GM21390 (cell line): ENCODE measurements around the gene CDH6.

ENCODE experiments used
- ATAC-seq: cut with Tn5 transposase; IDR thresholded peaks from one replicate; pipeline ENCODE4 v1.9.1; 2021; ENCODE audit not compliant: unreplicated experiment

Gene CDH6

GRCh38 chr5:31244921-31245320 lies 51.4 kb downstream of the CDH6 start:
- ATAC-seq: no peak

GRCh38 chr5:31247381-31247780 lies 53.9 kb downstream of the CDH6 start:
- ATAC-seq: no peak

GRCh38 chr5:31250201-31250600 lies 56.7 kb downstream of the CDH6 start:
- no peak for ATAC-seq

GRCh38 chr5:31251032-31251431 lies 57.5 kb downstream of the CDH6 start:
- ATAC-seq: no peak

GRCh38 chr5:31255041-31255440 lies 61.6 kb downstream of the CDH6 start:
- ATAC-seq: no peak

GRCh38 chr5:31268256-31268655 lies 74.8 kb downstream of the CDH6 start:
- ATAC-seq: no peak

- no peak for ATAC-seq
These were observed 75.2 kb downstream of the CDH6 start for GRCh38 chr5:31268686-31269085.

GRCh38 chr5:31269259-31269658 lies 75.8 kb downstream of the CDH6 start:
- ATAC-seq: no peak

- no peak for ATAC-seq
These were observed 76.9 kb downstream of the CDH6 start for GRCh38 chr5:31270396-31270795.

GRCh38 chr5:31271567-31271966 lies 78.1 kb downstream of the CDH6 start:
- ATAC-seq: no peak

GRCh38 chr5:31273161-31273560 lies 79.7 kb downstream of the CDH6 start:
- ATAC-seq: no peak

- peak; percentile 87 for ATAC-seq
These were observed 80.3 kb downstream of the CDH6 start for GRCh38 chr5:31273631-31274378.

GRCh38 chr5:31280210-31280609 lies 86.7 kb downstream of the CDH6 start:
- ATAC-seq: no peak

GRCh38 chr5:31283326-31283725 lies 89.8 kb downstream of the CDH6 start:
- no peak for ATAC-seq

GRCh38 chr5:31285025-31285424 lies 91.5 kb downstream of the CDH6 start:
- ATAC-seq: no peak

GRCh38 chr5:31287985-31288384 lies 94.5 kb downstream of the CDH6 start:
- no peak for ATAC-seq

GRCh38 chr5:31289429-31289828 lies 95.9 kb downstream of the CDH6 start:
- no peak for ATAC-seq

- no peak for ATAC-seq
These were observed 97.9 kb downstream of the CDH6 start for GRCh38 chr5:31291323-31291854.

GRCh38 chr5:31300501-31300900 lies 107.0 kb downstream of the CDH6 start:
- no peak for ATAC-seq

- no peak for ATAC-seq
These were observed 108.3 kb downstream of the CDH6 start for GRCh38 chr5:31301833-31302232.

- ATAC-seq: no peak
These were observed 110.2 kb downstream of the CDH6 start for GRCh38 chr5:31303688-31304087.

- no peak for ATAC-seq
These were observed 124.2 kb downstream of the CDH6 start for GRCh38 chr5:31317665-31318064.

GRCh38 chr5:31319335-31319734 lies 125.8 kb downstream of the CDH6 start:
- no peak for ATAC-seq
